Measurements from ENCODE around the gene KRTAP3-3.
"Not testable (repeated sequence)": the region's sequence is repeated elsewhere in the genome, so short reads cannot be mapped to it uniquely, and the experiment has no call there.

The KRTAP3-3 gene

GRCh38 chr17:41003926-41004325 lies 10.0 kb upstream of the KRTAP3-3 start:
- DNase-seq = no peak

GRCh38 chr17:41002814-41003213 lies 8.8 kb upstream of the KRTAP3-3 start:
- DNase-seq = no peak

DNA sequence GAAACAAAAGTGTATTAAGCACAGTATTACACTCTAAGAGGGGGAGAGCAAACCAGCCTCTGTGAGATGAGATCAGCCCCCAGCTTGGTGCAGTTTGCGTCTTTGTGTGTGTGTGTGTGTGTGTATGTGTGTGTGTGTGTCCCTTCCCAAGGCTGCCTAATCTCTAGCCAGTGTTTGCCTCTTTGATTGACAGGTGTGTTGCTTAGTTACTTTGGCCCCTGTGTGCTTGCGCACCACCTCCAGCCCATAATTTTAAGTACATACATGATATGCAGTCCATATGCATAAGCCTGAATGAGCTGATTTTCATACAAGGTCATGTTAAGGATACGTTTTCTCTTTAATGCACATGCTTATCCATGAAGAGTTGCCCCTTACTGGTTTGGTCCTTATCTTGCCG lies 7.8 kb upstream of the KRTAP3-3 start:
- no peak for DNase-seq

- not testable (repeated sequence) for DNase-seq
Observed at GRCh38 chr17:40999563-40999962, 5.6 kb upstream of the KRTAP3-3 start, which contains the start of gene KRTAP3-2. Gene KRTAP3-2, minus strand, starts transcription at chr17:40999906. Its CDS starts 53 bp downstream, at chr17:40999853.

DNA sequence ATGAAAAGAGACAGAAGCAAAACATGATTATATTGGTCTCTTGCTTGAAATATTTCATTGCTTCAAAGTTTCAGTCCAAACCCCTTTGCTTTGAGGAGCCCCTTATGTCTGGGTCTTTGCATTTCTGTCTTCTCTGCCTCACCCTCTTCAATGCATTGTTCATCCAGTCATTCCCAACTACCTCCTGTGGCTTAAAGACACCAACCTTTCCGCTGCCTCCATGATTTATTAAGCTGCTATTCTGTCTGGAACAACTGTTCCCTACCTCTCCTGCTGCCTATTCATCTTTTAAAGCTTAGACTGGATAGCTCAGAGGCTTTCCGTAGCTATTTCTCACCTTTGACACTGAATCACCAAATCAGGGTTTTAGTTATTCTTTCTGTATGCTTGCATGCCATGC lies 3.4 kb upstream of the KRTAP3-3 start:
- DNase-seq = no peak

GRCh38 chr17:40996829-40997228 lies 2.9 kb upstream of the KRTAP3-3 start:
- no peak for DNase-seq

DNA sequence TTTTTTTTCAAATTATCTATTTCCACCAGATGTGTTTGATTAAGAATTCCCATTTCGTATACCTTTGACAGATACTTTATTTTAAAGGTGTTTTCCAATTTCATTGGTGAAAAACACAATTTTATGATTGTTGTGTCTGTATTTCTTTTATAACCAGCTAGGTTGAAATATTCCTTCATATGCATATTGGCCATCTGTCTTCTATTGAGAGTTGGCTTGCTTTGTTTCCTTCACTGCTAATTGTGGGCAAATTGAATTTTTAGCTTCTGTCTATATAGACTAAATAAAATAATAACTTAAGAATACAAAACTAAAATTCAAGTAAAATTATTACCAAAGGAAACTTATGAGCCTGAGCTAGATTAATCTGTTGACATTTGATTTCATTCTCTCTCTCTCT lies 1.2 kb upstream of the KRTAP3-3 start:
- DNase-seq = no peak

- no peak for DNase-seq
Observed at GRCh38 chr17:40993084-40993483, 880 bp downstream of the KRTAP3-3 start.

DNA sequence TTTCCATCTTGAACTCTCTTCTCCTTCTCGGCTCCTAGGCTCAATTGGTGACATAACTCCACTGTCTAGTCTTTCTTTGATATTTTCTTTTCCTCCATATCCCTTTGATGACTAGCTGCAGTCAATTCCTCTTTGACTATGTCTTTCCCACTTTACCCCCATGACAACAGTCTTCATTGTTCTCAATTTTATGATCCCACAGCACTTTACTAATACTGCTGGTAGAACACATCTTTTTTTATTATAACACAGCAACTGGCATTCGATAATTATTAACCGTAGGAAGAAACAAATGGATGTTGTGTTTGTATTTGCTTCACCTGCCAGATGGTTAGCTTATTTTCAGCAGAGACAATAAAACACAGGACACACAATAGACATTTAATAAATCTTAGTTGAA lies 1.3 kb downstream of the KRTAP3-3 start:
- no peak for DNase-seq

DNA sequence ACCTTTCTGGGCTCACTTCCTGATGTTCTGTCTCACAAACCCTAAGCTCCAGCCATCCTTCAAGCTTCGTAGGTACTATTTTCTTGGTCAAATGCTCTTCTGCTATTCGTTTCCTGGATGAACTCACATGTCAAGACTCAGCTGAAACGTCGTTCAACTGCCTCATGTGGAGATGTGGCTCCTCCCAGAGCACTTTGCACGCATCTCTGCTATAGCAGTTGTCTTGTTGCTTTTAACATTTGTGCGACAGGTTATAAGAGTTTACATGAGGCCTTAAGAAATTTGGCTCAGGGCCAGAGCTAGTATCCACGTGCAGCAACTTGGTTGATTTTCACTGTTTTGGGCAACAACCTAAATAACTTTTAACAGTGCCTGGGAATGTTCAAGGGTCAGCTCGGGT lies 7.0 kb downstream of the KRTAP3-3 start:
- no peak for DNase-seq

DNA sequence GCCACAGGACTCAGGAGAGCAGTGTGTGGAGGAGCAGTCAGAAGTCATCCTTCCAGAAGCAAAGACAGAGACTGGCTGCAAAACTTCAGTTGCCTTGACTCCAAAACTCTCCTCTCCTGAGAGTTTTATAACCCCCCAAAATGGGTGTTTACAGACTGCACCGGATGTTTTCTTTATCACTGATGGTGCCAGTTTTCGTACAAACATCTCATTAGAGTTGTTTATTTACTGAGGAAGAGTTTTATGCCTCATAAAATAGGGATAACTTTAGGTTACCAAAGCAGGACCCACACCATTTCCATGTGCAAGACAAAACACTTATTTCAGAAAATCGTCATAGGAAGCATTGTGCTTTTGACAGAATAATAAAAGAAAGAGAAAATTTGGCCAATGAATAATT lies 9.7 kb downstream of the KRTAP3-3 start, which contains the start of gene KRT40:
Gene KRT40, minus strand, starts transcription at position 101 of the 400 bp plus-strand sequence. Its CDS starts 53 bp downstream, at position 48.
- DNase-seq = no peak

GRCh38 chr17:40981115-40981514 lies 12.8 kb downstream of the KRTAP3-3 start:
- no peak for DNase-seq

DNA sequence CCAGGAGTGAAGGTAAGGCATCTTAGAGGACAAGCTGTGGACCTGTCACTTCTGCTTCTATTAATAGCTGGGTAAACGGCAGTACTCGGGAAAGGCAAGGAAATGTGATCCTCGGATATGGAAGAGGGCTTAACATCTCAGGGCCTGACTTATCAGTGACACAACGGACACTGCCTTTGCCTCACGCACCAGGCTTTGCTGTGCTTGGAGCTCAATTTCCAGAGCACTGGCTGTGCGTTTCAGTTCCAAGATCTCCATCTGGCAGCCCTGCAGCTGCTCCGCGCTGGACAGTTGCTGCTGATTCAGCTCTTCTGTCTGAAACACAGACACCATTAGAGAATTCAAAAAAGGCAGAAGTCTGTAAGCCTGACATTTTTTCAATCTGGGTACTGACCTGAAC lies 13.4 kb downstream of the KRTAP3-3 start:
- DNase-seq = no peak

- DNase-seq = no peak
Observed at GRCh38 chr17:40980117-40980516, 13.8 kb downstream of the KRTAP3-3 start.

DNA sequence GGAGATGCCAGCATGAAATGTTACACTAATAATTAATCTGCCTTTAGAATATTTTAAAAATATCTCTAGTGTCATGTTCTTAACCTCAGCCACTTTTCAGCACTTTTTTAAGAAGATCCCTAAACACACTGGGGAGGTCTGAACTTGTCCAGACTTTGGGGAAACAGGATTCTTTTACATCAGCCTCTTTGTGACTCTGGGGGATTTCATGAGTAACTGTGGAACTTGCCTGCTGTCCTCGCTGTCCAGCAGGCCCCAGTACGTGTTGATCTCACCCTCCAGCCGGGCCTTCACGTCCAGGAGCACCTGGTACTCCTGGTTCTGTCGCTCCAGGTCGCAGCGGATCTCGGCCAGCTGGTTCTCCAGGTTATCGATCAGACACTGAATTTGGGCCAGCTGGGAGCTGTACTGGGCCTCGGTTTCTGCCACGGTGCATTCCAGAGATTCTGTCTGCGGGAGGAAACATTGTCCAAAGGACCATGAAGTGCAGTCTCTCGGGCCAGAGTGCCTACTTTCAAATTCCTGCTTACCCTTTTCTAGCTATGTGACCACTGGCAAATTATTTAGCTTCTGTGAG lies 15.3 kb downstream of the KRTAP3-3 start:
- no peak for DNase-seq

DNA sequence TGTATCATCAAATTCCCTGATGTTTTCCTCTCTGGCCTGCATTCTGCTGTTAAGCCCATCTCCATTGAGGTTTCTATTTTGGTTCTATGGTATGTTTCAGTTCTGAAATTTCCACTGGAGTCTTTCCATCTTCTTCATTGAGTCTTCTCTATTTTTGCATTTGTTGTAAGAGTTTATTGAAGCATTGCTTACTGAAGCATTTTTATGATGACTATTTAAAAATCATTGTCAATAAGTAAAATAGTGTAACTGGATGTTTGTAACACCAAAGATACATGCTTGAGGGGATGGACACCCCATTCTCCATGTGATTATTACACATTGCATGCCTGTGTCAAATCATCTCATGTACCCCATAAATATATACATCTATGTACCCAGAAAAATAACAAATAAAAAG lies 18.4 kb downstream of the KRTAP3-3 start:
- no peak for DNase-seq

DNA sequence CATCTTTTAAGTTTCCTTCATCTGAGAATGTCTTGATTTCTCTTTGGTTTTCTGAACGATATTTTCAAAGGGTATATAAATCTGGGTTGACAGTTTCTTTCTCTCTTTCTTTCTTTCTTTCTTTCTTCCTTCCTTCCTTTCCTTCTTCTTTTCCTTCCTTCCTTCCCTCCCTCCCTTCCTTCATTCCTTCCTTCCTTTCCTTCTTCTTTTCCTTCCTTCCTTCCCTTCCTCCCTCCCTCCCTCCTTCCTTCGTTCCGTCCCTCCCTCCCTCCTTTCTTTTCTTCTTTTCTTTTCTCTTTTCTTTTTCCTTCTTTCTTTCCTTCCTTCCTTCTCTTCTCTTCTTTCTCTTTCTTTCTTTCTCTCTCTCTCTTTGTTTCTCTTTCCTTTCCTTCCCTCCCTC lies 19.6 kb downstream of the KRTAP3-3 start:
- no peak for DNase-seq

GRCh38 chr17:40967582-40967981 lies 26.4 kb downstream of the KRTAP3-3 start:
- DNase-seq = no peak

- no peak for DNase-seq
Observed at GRCh38 chr17:40966848-40967247, 27.1 kb downstream of the KRTAP3-3 start, which contains the start of gene KRT39. Gene KRT39, minus strand, starts transcription at chr17:40966948. Its CDS starts 92 bp downstream, at chr17:40966856.

GRCh38 chr17:40963838-40964237 lies 30.1 kb downstream of the KRTAP3-3 start:
- no peak for DNase-seq

DNA sequence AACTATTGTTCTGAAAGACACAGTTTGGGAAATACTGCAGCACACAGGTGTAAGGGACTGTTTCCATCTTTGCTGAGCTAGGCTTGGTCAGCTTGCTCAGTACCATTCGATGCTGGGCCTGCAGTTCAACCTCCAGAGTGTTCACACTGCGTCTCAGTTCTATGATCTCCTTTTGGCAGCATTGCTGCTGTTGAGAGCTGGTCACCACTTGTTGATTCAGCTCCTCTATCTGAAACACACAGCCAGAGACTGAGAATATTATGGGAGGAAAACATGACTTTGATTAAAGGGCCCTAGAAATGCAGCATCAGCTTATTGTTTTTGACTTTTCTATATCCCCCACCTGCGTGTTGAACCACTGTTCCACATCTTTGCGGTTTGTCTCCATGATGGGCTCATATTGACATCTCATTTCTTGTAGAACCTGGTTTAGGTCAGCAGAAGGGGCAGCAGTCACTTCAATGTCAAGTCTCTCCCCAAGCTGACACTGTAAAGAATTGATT lies 31.9 kb downstream of the KRTAP3-3 start:
- no peak for DNase-seq

GRCh38 chr17:40961591-40961990 lies 32.4 kb downstream of the KRTAP3-3 start:
- no peak for DNase-seq

GRCh38 chr17:40960144-40960543 lies 33.8 kb downstream of the KRTAP3-3 start:
- DNase-seq = no peak

DNA sequence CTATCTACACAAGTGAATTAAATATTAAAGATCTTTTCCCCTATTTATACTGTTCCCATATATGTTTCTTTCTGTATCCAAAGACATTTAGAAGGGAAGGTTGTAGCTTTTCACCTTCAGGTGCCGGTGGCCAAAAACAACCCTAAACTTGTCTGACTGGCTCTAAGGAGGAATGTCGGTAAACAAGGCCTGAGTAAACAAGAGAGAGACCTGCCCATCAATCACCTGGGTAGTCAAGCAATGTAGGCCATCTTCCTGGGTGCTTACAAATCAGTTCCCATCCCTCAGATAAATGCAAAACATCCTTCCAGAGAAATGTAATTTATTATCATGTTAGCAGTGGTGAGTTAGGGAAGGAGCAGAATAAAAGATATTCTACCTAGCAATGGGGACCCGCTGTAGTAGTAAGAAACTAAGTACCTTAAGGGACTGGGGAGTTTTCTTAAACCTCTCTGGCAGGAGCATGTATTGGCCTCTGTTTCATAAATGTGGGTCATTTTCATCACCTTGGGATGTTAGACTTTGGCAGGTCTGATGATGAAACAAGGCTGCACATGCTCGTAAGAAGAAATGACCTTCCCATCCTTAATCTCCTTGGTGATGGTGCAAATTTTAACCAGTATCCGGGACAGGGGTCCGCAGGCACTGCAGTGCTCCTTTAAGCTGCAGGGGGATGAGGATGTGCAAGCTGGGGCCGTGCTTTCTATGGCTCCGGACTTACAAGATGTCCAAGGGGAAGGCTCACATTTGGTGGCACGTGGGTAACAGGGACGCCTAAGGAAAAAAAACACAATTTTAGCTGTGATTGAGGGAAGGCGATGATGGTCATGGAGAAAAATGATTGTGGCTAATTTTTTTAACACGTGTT lies 35.6 kb downstream of the KRTAP3-3 start:
- no peak for DNase-seq
